GM12878 (cell line): Measurements from ENCODE around the gene SHC2.

ENCODE experiments used
- CREB1 ChIP-seq: IDR thresholded peaks from 2 replicates; pipeline ENCODE4 v1.6.1; 2012; ENCODE audit warnings: low read depth, mild to moderate bottlenecking, inconsistent platforms
- ESRRA ChIP-seq: IDR thresholded peaks from 2 replicates; pipeline ENCODE4 v1.6.1; 2012; ENCODE audit warnings: mild to moderate bottlenecking, low read length, improper control_type of control experiment
- SRF ChIP-seq, 2 experiments: IDR thresholded peaks; 2 replicates each; pipeline ENCODE4 v1.6.1; 2011; ENCODE audit warnings: low read depth in 2 of 2, low read length in 2 of 2, mild to moderate bottlenecking in 1 of 2, moderate library complexity in 1 of 2
- ZNF217 ChIP-seq: fragments of 450-650 bp; IDR thresholded peaks from 2 replicates; pipeline ENCODE4 v1.6.1; 2017; ENCODE audit warnings: antibody characterized with exemption, mild to moderate bottlenecking
- ZNF274 ChIP-seq: IDR thresholded peaks from one replicate; pipeline ENCODE4 v1.8.0; 2011; ENCODE audit not compliant: insufficient read length, insufficient read depth
- TF ChIP-seq, protein P1 (sequence below): IDR thresholded peaks from 2 replicates; pipeline ENCODE4 v1.6.1; 2012; ENCODE audit warnings: low read depth, low read length, improper control_type of control experiment
- TF ChIP-seq, protein P2 (sequence below): IDR thresholded peaks from 2 replicates; pipeline ENCODE4 v1.6.1; 2011; ENCODE audit warnings: low read depth, mild to moderate bottlenecking, low read length, moderate library complexity, borderline replicate concordance; ENCODE audit errors: extremely low read depth
- TF ChIP-seq, protein P3 (sequence below), 3 experiments: IDR thresholded peaks in 2 of 3; conservative IDR thresholded peaks in 1 of 3; 2 replicates each; pipeline ENCODE4 v1.5.1; 2011; ENCODE audit warnings: low read depth in 3 of 3, low read length in 3 of 3, mild to moderate bottlenecking in 3 of 3, control low read depth in 2 of 3, moderate library complexity in 2 of 3, inconsistent platforms in 1 of 3, mixed read lengths in 1 of 3; ENCODE audit not compliant: control insufficient read depth in 2 of 3, insufficient read depth in 1 of 3; ENCODE audit errors: extremely low read depth in 1 of 3

DNA sequence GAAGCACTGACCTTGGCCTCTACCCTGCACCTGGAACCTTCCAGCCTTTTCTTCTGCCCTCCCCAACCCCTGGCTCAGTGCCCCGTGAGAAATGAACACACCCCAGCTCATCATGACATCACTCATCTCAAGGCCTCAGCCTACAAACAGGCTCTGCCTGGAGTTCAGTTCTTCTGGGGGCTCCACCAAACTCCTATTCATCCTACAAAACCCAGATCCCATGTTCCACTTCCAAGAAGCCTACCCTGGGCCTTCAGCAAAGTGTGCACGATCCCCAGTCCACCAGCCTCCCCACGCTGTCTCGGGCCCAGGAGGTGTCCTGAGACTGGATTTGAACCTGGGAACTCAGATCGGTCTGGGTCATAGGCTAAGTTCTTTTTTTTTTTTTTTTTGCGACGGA lies 9.0 kb upstream of the SHC2 start:
- TF ChIP-seq, protein P1, sequence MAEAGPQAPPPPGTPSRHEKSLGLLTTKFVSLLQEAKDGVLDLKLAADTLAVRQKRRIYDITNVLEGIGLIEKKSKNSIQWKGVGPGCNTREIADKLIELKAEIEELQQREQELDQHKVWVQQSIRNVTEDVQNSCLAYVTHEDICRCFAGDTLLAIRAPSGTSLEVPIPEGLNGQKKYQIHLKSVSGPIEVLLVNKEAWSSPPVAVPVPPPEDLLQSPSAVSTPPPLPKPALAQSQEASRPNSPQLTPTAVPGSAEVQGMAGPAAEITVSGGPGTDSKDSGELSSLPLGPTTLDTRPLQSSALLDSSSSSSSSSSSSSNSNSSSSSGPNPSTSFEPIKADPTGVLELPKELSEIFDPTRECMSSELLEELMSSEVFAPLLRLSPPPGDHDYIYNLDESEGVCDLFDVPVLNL: no peak
- TF ChIP-seq, protein P2, sequence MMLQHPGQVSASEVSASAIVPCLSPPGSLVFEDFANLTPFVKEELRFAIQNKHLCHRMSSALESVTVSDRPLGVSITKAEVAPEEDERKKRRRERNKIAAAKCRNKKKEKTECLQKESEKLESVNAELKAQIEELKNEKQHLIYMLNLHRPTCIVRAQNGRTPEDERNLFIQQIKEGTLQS: no peak
- TF ChIP-seq, protein P3, sequence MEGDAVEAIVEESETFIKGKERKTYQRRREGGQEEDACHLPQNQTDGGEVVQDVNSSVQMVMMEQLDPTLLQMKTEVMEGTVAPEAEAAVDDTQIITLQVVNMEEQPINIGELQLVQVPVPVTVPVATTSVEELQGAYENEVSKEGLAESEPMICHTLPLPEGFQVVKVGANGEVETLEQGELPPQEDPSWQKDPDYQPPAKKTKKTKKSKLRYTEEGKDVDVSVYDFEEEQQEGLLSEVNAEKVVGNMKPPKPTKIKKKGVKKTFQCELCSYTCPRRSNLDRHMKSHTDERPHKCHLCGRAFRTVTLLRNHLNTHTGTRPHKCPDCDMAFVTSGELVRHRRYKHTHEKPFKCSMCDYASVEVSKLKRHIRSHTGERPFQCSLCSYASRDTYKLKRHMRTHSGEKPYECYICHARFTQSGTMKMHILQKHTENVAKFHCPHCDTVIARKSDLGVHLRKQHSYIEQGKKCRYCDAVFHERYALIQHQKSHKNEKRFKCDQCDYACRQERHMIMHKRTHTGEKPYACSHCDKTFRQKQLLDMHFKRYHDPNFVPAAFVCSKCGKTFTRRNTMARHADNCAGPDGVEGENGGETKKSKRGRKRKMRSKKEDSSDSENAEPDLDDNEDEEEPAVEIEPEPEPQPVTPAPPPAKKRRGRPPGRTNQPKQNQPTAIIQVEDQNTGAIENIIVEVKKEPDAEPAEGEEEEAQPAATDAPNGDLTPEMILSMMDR (IDR thresholded peaks at IDR 0.05 in 2 of 3, conservative IDR thresholded peaks at IDR 0.05 in 1 of 3; ENCODE audit: control insufficient read depth in 2 of 3, extremely low read depth in 1 of 3, insufficient read depth in 1 of 3, low read depth in 3 of 3, low read length in 3 of 3): no peak
- TF ChIP-seq ZNF274: no peak
- no peak for TF ChIP-seq CREB1
- TF ChIP-seq ZNF217: no peak
- no peak for TF ChIP-seq ESRRA
- TF ChIP-seq SRF (IDR thresholded peaks at IDR 0.05; ENCODE audit: low read depth in 2 of 2, low read length in 2 of 2): no peak
